ENCODE measurements around the gene KCNMA1. TPM values are rescaled to one million over a fixed set of nuclear protein-coding genes. Genes with fewer than 3 reads are reported as not detected.

Gene KCNMA1
- total RNA-seq, 8 experiments from 2014 or later = 4.3 to 81.4 (median 17.3) TPM

- Histone ChIP-seq H3K4me1 (replicated peaks in 1 of 2) (peaks cover 0 to 7% of the 10 kb centered on the region in 2 donors), H3K4me3 (no peak overlapping the region), H3K27ac (no peak overlapping the region)
- in situ Hi-C loops (cut with MboI; ENCODE audit: low pct_unique_long_range_greater_than_20kb in 2 of 9, low sequenced_read_pairs in 9 of 9, unreplicated experiment in 9 of 9) = no loop called here
- WGBS, 10 experiments = 42 to 100% (median 83%) methylated on average over 2 of the region's 2 CpGs; no CpG with 5 or more reads in 1 of the 10 experiments
- ATAC-seq (replicated peaks in 6 of 8) = no peak
Measured at GRCh38 chr10:77196614-77197013, 441.0 kb downstream of the KCNMA1 start.

DNA sequence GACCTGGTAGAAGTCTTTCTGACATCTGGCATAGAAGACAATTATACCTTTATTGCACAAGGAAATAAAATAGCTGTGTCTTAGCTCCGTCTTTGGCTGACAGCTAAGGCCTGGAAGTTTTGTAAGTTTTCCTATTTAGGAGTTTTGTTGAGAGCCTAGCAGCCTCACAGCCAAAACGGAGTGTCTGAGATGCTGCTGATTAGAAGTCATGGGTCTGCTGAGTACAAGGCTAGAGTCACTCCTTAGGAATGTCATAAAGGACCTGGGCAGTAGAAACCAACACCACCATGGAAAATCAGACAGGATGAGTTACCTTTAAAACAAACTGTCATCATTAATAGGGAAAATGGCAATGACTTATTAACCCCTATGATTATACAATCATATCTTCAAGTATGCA lies 442.5 kb downstream of the KCNMA1 start:
- WGBS, 10 experiments = 6 to 88% (median 43%) methylated on average over 1 to 2 of the region's 2 CpGs; no CpG with 5 or more reads in 4 of the 10 experiments
- peak in 2 of 8 experiments; percentile 60 to 84 for ATAC-seq (replicated peaks in 6 of 8)
- no peaks in the 10 kb centered on the region for H3K4me1 ChIP-seq (replicated peaks in 1 of 2)
- in situ Hi-C loops (cut with MboI; ENCODE audit: low pct_unique_long_range_greater_than_20kb in 2 of 9, low sequenced_read_pairs in 9 of 9, unreplicated experiment in 9 of 9) = no loop called here
- H3K4me3 ChIP-seq = no peak overlapping the region
- no peak overlapping the region for H3K27ac ChIP-seq

DNA sequence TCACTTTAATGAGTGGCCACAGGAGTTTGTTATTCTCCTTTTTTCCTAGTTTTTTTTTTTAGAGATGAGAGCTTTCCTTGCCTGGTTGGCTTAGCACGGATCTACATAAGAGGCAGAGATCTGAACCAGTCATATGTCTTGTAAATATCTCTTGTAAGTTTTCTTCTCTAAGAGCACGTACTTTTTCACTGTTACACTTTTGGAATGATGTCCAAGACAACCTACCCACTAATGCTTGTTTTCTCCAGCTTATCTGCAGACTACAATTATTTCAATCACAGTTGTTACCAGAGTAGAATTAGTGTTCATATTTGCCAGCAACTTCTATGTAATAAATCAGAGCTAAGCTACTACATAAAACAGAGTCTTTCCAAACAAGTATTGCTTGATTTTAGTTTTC lies 444.6 kb downstream of the KCNMA1 start:
- ATAC-seq (replicated peaks in 6 of 8) = no peak
- H3K27ac ChIP-seq = no peak overlapping the region
- no peak overlapping the region for H3K4me3 ChIP-seq
- in situ Hi-C loops (cut with MboI; ENCODE audit: low pct_unique_long_range_greater_than_20kb in 2 of 9, low sequenced_read_pairs in 9 of 9, unreplicated experiment in 9 of 9) = no loop called here
- WGBS, 10 experiments = 0 to 100% (median 70%) methylated on average over 1 to 2 of the region's 2 CpGs
- H3K4me1 ChIP-seq (replicated peaks in 1 of 2) = peaks cover 0 to 12% of the 10 kb centered on the region in 2 donors

- ATAC-seq (replicated peaks in 6 of 8) = no peak
- no peak overlapping the region for H3K27ac ChIP-seq
- H3K4me1 ChIP-seq (replicated peaks in 1 of 2) = peaks cover 0 to 12% of the 10 kb centered on the region in 2 donors
- 40 to 92% (median 76%) methylated on average over 2 to 3 of the region's 3 CpGs for WGBS, 10 experiments
- no peak overlapping the region for H3K4me3 ChIP-seq
- in situ Hi-C loops (cut with MboI; ENCODE audit: low pct_unique_long_range_greater_than_20kb in 2 of 9, low sequenced_read_pairs in 9 of 9, unreplicated experiment in 9 of 9) = no loop called here
Measured at GRCh38 chr10:77192402-77192801, 445.2 kb downstream of the KCNMA1 start.

DNA sequence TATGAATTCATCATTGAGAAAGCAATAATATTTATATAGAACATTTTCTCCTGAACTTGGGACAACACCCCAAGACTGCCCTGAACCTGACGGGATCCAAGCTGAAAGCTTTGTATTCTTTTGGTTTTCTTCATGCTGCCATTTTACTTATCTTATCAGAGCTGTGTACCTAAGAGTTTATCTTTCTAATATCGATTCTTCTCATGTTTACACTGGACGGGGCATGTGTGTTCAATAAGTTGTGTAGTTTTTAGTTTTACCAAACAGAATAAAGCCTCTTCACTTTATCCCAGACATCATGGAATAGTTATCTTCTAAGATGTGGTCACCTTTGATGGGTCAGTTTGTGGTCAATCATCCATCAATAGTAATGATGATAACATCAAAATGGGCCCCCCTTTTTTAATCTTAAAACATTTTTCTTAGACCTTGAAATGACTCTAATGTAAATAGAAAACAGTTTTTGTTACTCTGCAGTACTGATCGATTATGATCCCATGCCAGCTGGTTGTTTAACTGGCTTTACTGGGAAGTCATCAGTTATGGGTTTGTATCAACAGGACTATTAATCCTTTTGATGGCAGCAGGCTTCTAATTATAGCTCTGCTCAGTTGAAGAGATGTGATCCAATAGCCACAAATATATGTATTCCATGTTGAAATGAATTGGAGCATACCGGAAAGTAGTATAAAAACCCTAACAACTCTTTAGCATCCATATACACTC lies 446.1 kb downstream of the KCNMA1 start:
- Histone ChIP-seq H3K4me3 (no peak overlapping the region), H3K4me1 (replicated peaks in 1 of 2) (peaks cover 0 to 14% of the 10 kb centered on the region in 2 donors), H3K27ac (no peak overlapping the region)
- in situ Hi-C loops (cut with MboI; ENCODE audit: low pct_unique_long_range_greater_than_20kb in 2 of 9, low sequenced_read_pairs in 9 of 9, unreplicated experiment in 9 of 9) = no loop called here
- ATAC-seq (replicated peaks in 6 of 8) = no peak
- 50 to 90% (median 74%) methylated on average over 1 to 5 of the region's 5 CpGs for WGBS, 10 experiments

GRCh38 chr10:77190291-77190690 lies 447.3 kb downstream of the KCNMA1 start:
- ATAC-seq (replicated peaks in 6 of 8) = no peak
- H3K4me3 ChIP-seq = no peak overlapping the region
- 50 to 100% (median 83%) methylated on average over 1 of the region's 1 CpG; no CpG with 5 or more reads in 6 of the 10 experiments for WGBS, 10 experiments
- in situ Hi-C loops (cut with MboI; ENCODE audit: low pct_unique_long_range_greater_than_20kb in 2 of 9, low sequenced_read_pairs in 9 of 9, unreplicated experiment in 9 of 9) = no loop called here
- no peak overlapping the region for H3K27ac ChIP-seq
- peaks cover 0 to 14% of the 10 kb centered on the region in 2 donors for H3K4me1 ChIP-seq (replicated peaks in 1 of 2)

- in situ Hi-C loops (cut with MboI; ENCODE audit: low pct_unique_long_range_greater_than_20kb in 2 of 9, low sequenced_read_pairs in 9 of 9, unreplicated experiment in 9 of 9) = no loop called here
- WGBS, 10 experiments = 47 to 96% (median 84%) methylated on average over 1 to 4 of the region's 4 CpGs
- peak in 3 of 8 experiments; percentile 22 to 80 (median 68) for ATAC-seq (replicated peaks in 6 of 8)
- Histone ChIP-seq H3K4me1 (replicated peaks in 1 of 2) (peaks cover 0 to 14% of the 10 kb centered on the region in 2 donors), H3K4me3 (no peak overlapping the region), H3K27ac (no peak overlapping the region)
Measured at GRCh38 chr10:77189520-77189919, 448.1 kb downstream of the KCNMA1 start.

GRCh38 chr10:77189075-77189474 lies 448.5 kb downstream of the KCNMA1 start:
- Histone ChIP-seq H3K4me1 (replicated peaks in 1 of 2) (peaks cover 0 to 14% of the 10 kb centered on the region in 2 donors), H3K4me3 (no peak overlapping the region), H3K27ac (no peak overlapping the region)
- in situ Hi-C loops (cut with MboI; ENCODE audit: low pct_unique_long_range_greater_than_20kb in 2 of 9, low sequenced_read_pairs in 9 of 9, unreplicated experiment in 9 of 9) = no loop called here
- WGBS, 10 experiments = 43 to 100% (median 75%) methylated on average over 1 to 4 of the region's 4 CpGs; no CpG with 5 or more reads in 3 of the 10 experiments
- peak in 2 of 8 experiments; percentile 52 to 63 for ATAC-seq (replicated peaks in 6 of 8)

- Histone ChIP-seq H3K27ac (no peak overlapping the region), H3K4me1 (replicated peaks in 1 of 2) (peaks cover 0 to 14% of the 10 kb centered on the region in 2 donors), H3K4me3 (no peak overlapping the region)
- no peak for ATAC-seq (replicated peaks in 6 of 8)
- in situ Hi-C loops (cut with MboI; ENCODE audit: low pct_unique_long_range_greater_than_20kb in 2 of 9, low sequenced_read_pairs in 9 of 9, unreplicated experiment in 9 of 9) = no loop called here
Measured at GRCh38 chr10:77188521-77188920, 449.1 kb downstream of the KCNMA1 start.

GRCh38 chr10:77188000-77188395 lies 449.6 kb downstream of the KCNMA1 start:
- ATAC-seq (replicated peaks in 6 of 8) = peak in 2 of 8 experiments; percentile 18 to 20
- in situ Hi-C loops (cut with MboI; ENCODE audit: low pct_unique_long_range_greater_than_20kb in 2 of 9, low sequenced_read_pairs in 9 of 9, unreplicated experiment in 9 of 9) = no loop called here
- 8 to 100% (median 84%) methylated on average over 1 of the region's 1 CpG; no CpG with 5 or more reads in 2 of the 10 experiments for WGBS, 10 experiments

DNA sequence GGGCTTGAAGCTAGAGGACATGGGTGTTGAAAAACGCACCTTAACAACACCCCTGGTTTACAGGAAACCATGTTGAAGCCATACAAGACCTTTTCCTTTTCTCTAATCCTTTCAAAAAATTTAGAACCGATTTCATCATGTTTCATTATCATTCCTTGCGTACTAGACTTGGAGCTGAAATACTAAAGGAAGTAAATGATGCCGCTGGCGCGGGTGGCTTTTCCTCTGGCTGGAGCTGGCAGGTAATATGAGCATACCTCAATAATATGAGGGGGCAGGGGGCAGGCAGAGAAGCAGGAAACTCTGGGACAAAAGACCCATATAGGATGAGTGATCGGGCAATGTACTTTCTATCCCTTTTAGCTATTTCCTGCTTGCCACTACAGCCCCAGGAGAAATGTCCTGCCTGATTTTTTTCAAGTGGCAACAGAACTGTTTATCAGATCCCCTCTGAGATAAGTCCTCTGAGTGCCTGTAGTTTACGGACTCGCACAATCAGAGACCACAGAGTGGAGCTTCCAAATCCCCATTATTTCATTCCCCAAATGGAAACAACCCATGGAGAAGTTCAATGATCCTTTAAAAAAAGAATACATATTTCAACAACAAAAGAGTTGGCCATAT lies 450.1 kb downstream of the KCNMA1 start:
- peaks cover 0 to 14% of the 10 kb centered on the region in 2 donors for H3K4me1 ChIP-seq (replicated peaks in 1 of 2)
- whole genome bisulfite sequencing, 10 experiments = 77 to 100% (median 91%) methylated on average over 2 to 8 of the region's 9 CpGs; no CpG with 5 or more reads in 1 of the 10 experiments
- ATAC-seq (replicated peaks in 6 of 8) = no peak
- in situ Hi-C loops (cut with MboI; ENCODE audit: low pct_unique_long_range_greater_than_20kb in 2 of 9, low sequenced_read_pairs in 9 of 9, unreplicated experiment in 9 of 9) = no loop called here
- H3K4me3 ChIP-seq = no peak overlapping the region
- H3K27ac ChIP-seq = no peak overlapping the region

More at GRCh38 chr10:77188000-77188395, 449.6 kb downstream of the KCNMA1 start:
- H3K4me1 ChIP-seq (replicated peaks in 1 of 2) = peaks cover 0 to 14% of the 10 kb centered on the region in 2 donors
- H3K4me3 ChIP-seq = no peak overlapping the region
- H3K27ac ChIP-seq = no peak overlapping the region

GRCh38 chr10:77186936-77187335 lies 450.7 kb downstream of the KCNMA1 start:
- Histone ChIP-seq H3K27ac (no peak overlapping the region), H3K4me1 (replicated peaks in 1 of 2) (peaks cover 0 to 14% of the 10 kb centered on the region in 2 donors), H3K4me3 (no peak overlapping the region)
- 79 to 100% (median 84%) methylated on average over 1 to 2 of the region's 3 CpGs; no CpG with 5 or more reads in 5 of the 10 experiments for WGBS, 10 experiments
- no peak for ATAC-seq (replicated peaks in 6 of 8)
- in situ Hi-C loops (cut with MboI; ENCODE audit: low pct_unique_long_range_greater_than_20kb in 2 of 9, low sequenced_read_pairs in 9 of 9, unreplicated experiment in 9 of 9) = no loop called here

DNA sequence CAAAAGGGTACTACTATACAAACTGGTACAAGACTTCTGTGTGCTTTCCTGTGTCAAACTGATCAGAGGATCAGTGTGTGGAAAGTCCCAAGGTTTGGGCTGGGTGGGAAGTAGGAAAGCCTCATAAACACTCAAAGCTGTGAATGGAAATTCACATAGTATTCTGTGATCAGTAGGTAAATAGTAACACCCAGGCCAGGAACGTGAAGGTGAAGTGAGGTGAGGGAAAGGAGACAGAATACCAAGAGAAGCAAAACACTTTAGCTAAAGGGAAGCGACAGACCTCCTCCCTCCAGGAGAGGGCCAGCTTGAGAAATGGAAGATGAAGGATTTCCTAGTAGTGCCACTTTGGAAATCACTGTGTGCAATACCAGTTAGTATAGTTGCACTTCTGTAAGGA lies 451.9 kb downstream of the KCNMA1 start:
- in situ Hi-C loops (cut with MboI; ENCODE audit: low pct_unique_long_range_greater_than_20kb in 2 of 9, low sequenced_read_pairs in 9 of 9, unreplicated experiment in 9 of 9) = no loop called here
- peak in 1 of 8 experiments; percentile 27 for ATAC-seq (replicated peaks in 6 of 8)
- 17 to 100% (median 58%) methylated on average over 1 to 2 of the region's 2 CpGs; no CpG with 5 or more reads in 3 of the 10 experiments for WGBS, 10 experiments
- Histone ChIP-seq H3K4me1 (replicated peaks in 1 of 2) (peaks cover 0 to 14% of the 10 kb centered on the region in 2 donors), H3K4me3 (no peak overlapping the region), H3K27ac (no peak overlapping the region)
